ENCODE measurements around the gene GPR137. TPM values are rescaled to one million over a fixed set of nuclear protein-coding genes. Genes with fewer than 3 reads are reported as not detected.
A peak's percentile ranks its signal among the peaks of the same experiment; 100 is the strongest.
"Not testable (repeated sequence)": the region's sequence is repeated elsewhere in the genome, so short reads cannot be mapped to it uniquely, and the experiment has no call there.

Gene GPR137
- total RNA-seq, 1 donor from 2014 or later, result 38.0 TPM

- Mint-ChIP-seq H3K9me3 (no peaks in the 10 kb centered on the region), H3K36me3 (ENCODE audit: low read depth) (peaks cover 27% of the 10 kb centered on the region), H3K4me3 (ENCODE audit: low read depth) (peak overlapping the region; percentile 91), H3K27me3 (ENCODE audit: low read depth) (no peaks in the 10 kb centered on the region), H3K4me1 (ENCODE audit: low read depth) (peaks cover 26% of the 10 kb centered on the region), H3K27ac (no peak overlapping the region)
- no peak for DNase-seq (ENCODE audit: low spot score)
- intact Hi-C loops (cut with micrococcal nuclease), result no loop called here
Observed at GRCh38 chr11:64244966-64245365, 40.7 kb upstream of the GPR137 start.

GRCh38 chr11:64245401-64245796, 40.2 kb upstream of the GPR137 start:
- Mint-ChIP-seq H3K4me3 (ENCODE audit: low read depth) (peak overlapping the region; percentile 91), H3K27me3 (ENCODE audit: low read depth) (no peaks in the 10 kb centered on the region), H3K9me3 (no peaks in the 10 kb centered on the region), H3K36me3 (ENCODE audit: low read depth) (peaks cover 24% of the 10 kb centered on the region), H3K27ac (peak overlapping the region; percentile 88), H3K4me1 (ENCODE audit: low read depth) (peaks cover 25% of the 10 kb centered on the region)
- no peak for DNase-seq (ENCODE audit: low spot score)
- intact Hi-C loops (cut with micrococcal nuclease), result no loop called here

GRCh38 chr11:64245797-64246620, 39.6 kb upstream of the GPR137 start:
- intact Hi-C loops (cut with micrococcal nuclease), result loop anchor here (1.0 kb wide), 1 partner anchor 62 kb away; no protein-coding TSS in a partner anchor
- H3K36me3 Mint-ChIP-seq (ENCODE audit: low read depth), result peaks cover 21% of the 10 kb centered on the region
- peak; percentile 33 for DNase-seq (ENCODE audit: low spot score)
- peak overlapping the region; percentile 91 for H3K4me3 Mint-ChIP-seq (ENCODE audit: low read depth)
- H3K27me3 Mint-ChIP-seq (ENCODE audit: low read depth), result no peaks in the 10 kb centered on the region
- H3K27ac Mint-ChIP-seq, result peak overlapping the region; percentile 88
- H3K9me3 Mint-ChIP-seq, result no peaks in the 10 kb centered on the region
- peaks cover 25% of the 10 kb centered on the region for H3K4me1 Mint-ChIP-seq (ENCODE audit: low read depth)

GRCh38 chr11:64246621-64246870, 39.1 kb upstream of the GPR137 start:
- intact Hi-C loops (cut with micrococcal nuclease), result loop anchor here (1.0 kb wide), 1 partner anchor 62 kb away; no protein-coding TSS in a partner anchor
- peak overlapping the region; percentile 81 for H3K4me3 Mint-ChIP-seq (ENCODE audit: low read depth)
- peak overlapping the region; percentile 70 for H3K27ac Mint-ChIP-seq
- DNase-seq (ENCODE audit: low spot score); H3K9me3 Mint-ChIP-seq; H3K27me3 Mint-ChIP-seq (ENCODE audit: low read depth): not testable (repeated sequence)
- peaks cover 19% of the 10 kb centered on the region for H3K36me3 Mint-ChIP-seq (ENCODE audit: low read depth)
- peaks cover 25% of the 10 kb centered on the region for H3K4me1 Mint-ChIP-seq (ENCODE audit: low read depth)

- peak within 1 kb of the TSS; percentile 88 for H3K27ac Mint-ChIP-seq
- H3K9me3 Mint-ChIP-seq, result no peaks in the 10 kb centered on the region
- intact Hi-C loops (cut with micrococcal nuclease), result loop anchor here (1.0 kb wide), 1 partner anchor 63 kb away; no protein-coding TSS in a partner anchor
- H3K4me3 Mint-ChIP-seq (ENCODE audit: low read depth), result peak within 1 kb of the TSS; percentile 91
- H3K36me3 Mint-ChIP-seq (ENCODE audit: low read depth), result peaks cover 18% of the 10 kb centered on the region
- peak; percentile 78 for DNase-seq (ENCODE audit: low spot score)
- peaks cover 28% of the 10 kb centered on the region for H3K4me1 Mint-ChIP-seq (ENCODE audit: low read depth)
- no peaks in the 10 kb centered on the region for H3K27me3 Mint-ChIP-seq (ENCODE audit: low read depth)
Observed at GRCh38 chr11:64246871-64247728, 38.5 kb upstream of the GPR137 start, which contains the start of gene PPP1R14B. Gene PPP1R14B (minus strand): TSS chr11:64246943. CDS start chr11:64246673, 270 bp downstream.

GRCh38 chr11:64247729-64248531, 37.7 kb upstream of the GPR137 start:
- Mint-ChIP-seq H3K4me3 (ENCODE audit: low read depth) (peak overlapping the region; percentile 70), H3K4me1 (ENCODE audit: low read depth) (peaks cover 27% of the 10 kb centered on the region), H3K27me3 (ENCODE audit: low read depth) (no peaks in the 10 kb centered on the region), H3K36me3 (ENCODE audit: low read depth) (peaks cover 18% of the 10 kb centered on the region), H3K27ac (peak overlapping the region; percentile 70), H3K9me3 (no peaks in the 10 kb centered on the region)
- no peak for DNase-seq (ENCODE audit: low spot score)
- intact Hi-C loops (cut with micrococcal nuclease), result no loop called here

GRCh38 chr11:64248578-64248977, 37.1 kb upstream of the GPR137 start:
- DNase-seq (ENCODE audit: low spot score), result no peak
- Mint-ChIP-seq H3K27ac (no peak overlapping the region), H3K4me3 (ENCODE audit: low read depth) (no peak overlapping the region), H3K36me3 (ENCODE audit: low read depth) (peaks cover 11% of the 10 kb centered on the region), H3K27me3 (ENCODE audit: low read depth) (no peaks in the 10 kb centered on the region), H3K9me3 (no peaks in the 10 kb centered on the region), H3K4me1 (ENCODE audit: low read depth) (peaks cover 24% of the 10 kb centered on the region)
- intact Hi-C loops (cut with micrococcal nuclease), result no loop called here

GRCh38 chr11:64249038-64249437, 36.6 kb upstream of the GPR137 start:
- DNase-seq (ENCODE audit: low spot score), result no peak
- Mint-ChIP-seq H3K36me3 (ENCODE audit: low read depth) (peaks cover 7% of the 10 kb centered on the region), H3K27ac (no peak overlapping the region), H3K27me3 (ENCODE audit: low read depth) (no peaks in the 10 kb centered on the region), H3K4me1 (ENCODE audit: low read depth) (peaks cover 23% of the 10 kb centered on the region), H3K4me3 (ENCODE audit: low read depth) (no peak overlapping the region), H3K9me3 (no peaks in the 10 kb centered on the region)
- intact Hi-C loops (cut with micrococcal nuclease), result no loop called here

GRCh38 chr11:64249563-64250414, 35.9 kb upstream of the GPR137 start:
- intact Hi-C loops (cut with micrococcal nuclease), result loop anchor here (2.0 kb wide), 1 partner anchor 55 kb away; the partner anchor contains the start of gene ESRRA
- peak overlapping the region; percentile 35 for H3K27ac Mint-ChIP-seq
- H3K4me3 Mint-ChIP-seq (ENCODE audit: low read depth), result peak overlapping the region; percentile 54
- DNase-seq (ENCODE audit: low spot score), result no peak
- H3K36me3 Mint-ChIP-seq (ENCODE audit: low read depth), result peaks cover 4% of the 10 kb centered on the region
- H3K27me3 Mint-ChIP-seq (ENCODE audit: low read depth), result no peaks in the 10 kb centered on the region
- peaks cover 23% of the 10 kb centered on the region for H3K4me1 Mint-ChIP-seq (ENCODE audit: low read depth)
- no peaks in the 10 kb centered on the region for H3K9me3 Mint-ChIP-seq

- no peaks in the 10 kb centered on the region for H3K27me3 Mint-ChIP-seq (ENCODE audit: low read depth)
- H3K4me1 Mint-ChIP-seq (ENCODE audit: low read depth), result peaks cover 21% of the 10 kb centered on the region
- intact Hi-C loops (cut with micrococcal nuclease), result loop anchor here (1.0 to 2.0 kb wide), 2 partner anchors 19 to 54 kb away; partner anchors contain the start of gene ESRRA
- peak overlapping the region; percentile 81 for H3K4me3 Mint-ChIP-seq (ENCODE audit: low read depth)
- peaks cover 4% of the 10 kb centered on the region for H3K36me3 Mint-ChIP-seq (ENCODE audit: low read depth)
- H3K9me3 Mint-ChIP-seq, result no peaks in the 10 kb centered on the region
- no peak overlapping the region for H3K27ac Mint-ChIP-seq
- no peak for DNase-seq (ENCODE audit: low spot score)
Observed at GRCh38 chr11:64250415-64251015, 35.1 kb upstream of the GPR137 start.

- H3K36me3 Mint-ChIP-seq (ENCODE audit: low read depth), result no peaks in the 10 kb centered on the region
- peak within 1 kb of the TSS; percentile 63 for H3K27ac Mint-ChIP-seq
- peak; percentile 49 for DNase-seq (ENCODE audit: low spot score)
- intact Hi-C loops (cut with micrococcal nuclease), result loop anchor here (1.0 to 2.0 kb wide), 2 partner anchors 18 to 54 kb away; partner anchors contain the start of gene ESRRA
- no peaks in the 10 kb centered on the region for H3K27me3 Mint-ChIP-seq (ENCODE audit: low read depth)
- peak within 1 kb of the TSS; percentile 93 for H3K4me3 Mint-ChIP-seq (ENCODE audit: low read depth)
- H3K4me1 Mint-ChIP-seq (ENCODE audit: low read depth), result peaks cover 21% of the 10 kb centered on the region
- H3K9me3 Mint-ChIP-seq, result no peaks in the 10 kb centered on the region
Observed at GRCh38 chr11:64251016-64251752, 34.5 kb upstream of the GPR137 start, which contains the start of gene PLCB3. Gene PLCB3 (plus strand): TSS chr11:64251530. CDS start chr11:64251650, 120 bp downstream.

All from activated T-helper 2 cell treated with anti-CD3 and anti-CD28 coated beads, Interferon-gamma antibody, Interleukin-2, Interleukin-4, amounts not matched to agents 10 μg/mL and 5 μg/mL and 100 μg/mL, durations not matched to agents 14 hours and 24 hours and 36 hours (primary cell).